ENCODE data around the gene RASL11A.

DNA sequence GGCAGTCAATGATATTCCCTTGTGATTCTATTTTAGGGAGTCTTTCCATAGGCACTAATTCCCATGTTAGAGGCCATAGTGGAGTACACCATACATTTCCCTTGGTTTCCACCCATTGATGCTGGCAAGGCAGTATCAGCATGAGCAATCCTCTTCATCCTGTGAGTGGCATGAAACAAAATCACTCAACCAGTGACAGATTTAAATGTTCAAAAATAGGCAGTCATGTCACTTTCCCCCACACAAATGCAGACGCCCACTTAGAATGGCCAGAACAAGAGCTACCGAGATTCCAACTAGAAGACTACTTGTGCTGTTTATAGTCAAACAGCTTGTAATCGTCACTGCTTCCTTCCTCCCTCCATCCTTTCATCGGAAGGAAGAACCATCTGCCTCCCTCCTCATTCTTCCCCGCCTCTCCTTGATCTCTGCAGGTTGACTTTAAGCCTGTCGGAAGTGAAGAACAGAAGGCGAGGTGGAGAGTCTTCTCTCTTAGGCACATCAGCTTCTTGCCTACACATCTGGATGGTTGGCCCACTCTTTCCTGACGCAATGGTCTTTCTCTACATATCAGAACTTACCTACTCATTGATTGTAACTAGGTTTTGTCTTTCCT, 22.6 kb downstream of the RASL11A start:
- TF ChIP-seq ARNTL (CRISPR knock-in tag; IDR thresholded peaks at IDR 0.05; ENCODE audit: borderline replicate concordance, low read depth): no peak
- TF ChIP-seq ZNF8 (CRISPR knock-in tag; IDR thresholded peaks at IDR 0.05): no peak
- TF ChIP-seq PATZ1 (CRISPR knock-in tag; IDR thresholded peaks at IDR 0.05; ENCODE audit: borderline replicate concordance): no peak
- TF ChIP-seq TCF4 (CRISPR knock-in tag; IDR thresholded peaks at IDR 0.05; ENCODE audit: borderline replicate concordance): no peak
- TF ChIP-seq GLIS3 (CRISPR knock-in tag; IDR thresholded peaks at IDR 0.05): no peak
- no peak for TF ChIP-seq ZNF70 (CRISPR knock-in tag; IDR thresholded peaks at IDR 0.05)
- no peak for TF ChIP-seq RARB (CRISPR knock-in tag; IDR thresholded peaks at IDR 0.05)
- TF ChIP-seq OSR1 (CRISPR knock-in tag; IDR thresholded peaks at IDR 0.05): no peak
- TF ChIP-seq PPARA (CRISPR knock-in tag; IDR thresholded peaks at IDR 0.05; ENCODE audit: borderline replicate concordance): no peak
- TF ChIP-seq, protein P1, sequence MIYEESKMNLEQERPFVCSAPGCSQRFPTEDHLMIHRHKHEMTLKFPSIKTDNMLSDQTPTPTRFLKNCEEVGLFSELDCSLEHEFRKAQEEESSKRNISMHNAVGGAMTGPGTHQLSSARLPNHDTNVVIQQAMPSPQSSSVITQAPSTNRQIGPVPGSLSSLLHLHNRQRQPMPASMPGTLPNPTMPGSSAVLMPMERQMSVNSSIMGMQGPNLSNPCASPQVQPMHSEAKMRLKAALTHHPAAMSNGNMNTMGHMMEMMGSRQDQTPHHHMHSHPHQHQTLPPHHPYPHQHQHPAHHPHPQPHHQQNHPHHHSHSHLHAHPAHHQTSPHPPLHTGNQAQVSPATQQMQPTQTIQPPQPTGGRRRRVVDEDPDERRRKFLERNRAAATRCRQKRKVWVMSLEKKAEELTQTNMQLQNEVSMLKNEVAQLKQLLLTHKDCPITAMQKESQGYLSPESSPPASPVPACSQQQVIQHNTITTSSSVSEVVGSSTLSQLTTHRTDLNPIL (CRISPR knock-in tag; IDR thresholded peaks at IDR 0.05; ENCODE audit: low read depth): no peak
- TF ChIP-seq ZC3H10 (CRISPR knock-in tag; IDR thresholded peaks at IDR 0.05): no peak
- TF ChIP-seq ZFP3 (CRISPR knock-in tag; IDR thresholded peaks at IDR 0.05): no peak
- TF ChIP-seq CSRNP3 (CRISPR knock-in tag; IDR thresholded peaks at IDR 0.05): no peak

Measured in SK-N-SH treated with all-trans-retinoic acid at 6 μM for 48 hours (cell line).